ENCODE data around the gene IDUA.

IDUA gene

DNA sequence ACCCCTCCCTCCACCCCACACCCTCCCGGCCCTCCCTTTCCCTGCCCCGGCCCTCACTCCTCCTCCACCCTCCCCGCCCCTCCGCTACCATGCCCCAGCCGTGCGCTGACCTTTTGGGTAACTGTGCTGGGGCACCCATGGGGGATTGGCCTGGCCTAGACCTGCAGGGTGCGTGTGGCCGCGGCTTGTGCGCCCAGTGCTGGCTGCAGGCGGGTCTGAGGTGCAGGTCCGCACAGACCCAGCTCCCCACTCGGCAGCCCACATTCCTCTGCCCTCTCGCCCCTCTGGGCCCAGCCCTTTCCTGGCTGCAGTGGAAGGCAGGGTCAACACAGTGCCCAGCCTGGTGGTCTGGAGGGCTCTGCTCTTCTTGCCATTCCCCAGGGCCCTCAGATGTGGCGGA, 49.3 kb downstream of the IDUA start:
- Histone ChIP-seq H3K27ac (ENCODE audit: low read depth, low read length) (no peak overlapping the region), H3K36me3 (ENCODE audit: control insufficient read depth, insufficient read depth, low read length) (no peaks in the 10 kb centered on the region), H3K4me3 (ENCODE audit: low read length) (no peak overlapping the region), H3K27me3 (ENCODE audit: control insufficient read depth, insufficient read depth, low read length) (peaks cover 8% of the 10 kb centered on the region), H3K4me1 (ENCODE audit: control insufficient read depth, insufficient read depth, low read length) (no peaks in the 10 kb centered on the region), H3K9ac (ENCODE audit: low read length) (no peak overlapping the region)

DNA sequence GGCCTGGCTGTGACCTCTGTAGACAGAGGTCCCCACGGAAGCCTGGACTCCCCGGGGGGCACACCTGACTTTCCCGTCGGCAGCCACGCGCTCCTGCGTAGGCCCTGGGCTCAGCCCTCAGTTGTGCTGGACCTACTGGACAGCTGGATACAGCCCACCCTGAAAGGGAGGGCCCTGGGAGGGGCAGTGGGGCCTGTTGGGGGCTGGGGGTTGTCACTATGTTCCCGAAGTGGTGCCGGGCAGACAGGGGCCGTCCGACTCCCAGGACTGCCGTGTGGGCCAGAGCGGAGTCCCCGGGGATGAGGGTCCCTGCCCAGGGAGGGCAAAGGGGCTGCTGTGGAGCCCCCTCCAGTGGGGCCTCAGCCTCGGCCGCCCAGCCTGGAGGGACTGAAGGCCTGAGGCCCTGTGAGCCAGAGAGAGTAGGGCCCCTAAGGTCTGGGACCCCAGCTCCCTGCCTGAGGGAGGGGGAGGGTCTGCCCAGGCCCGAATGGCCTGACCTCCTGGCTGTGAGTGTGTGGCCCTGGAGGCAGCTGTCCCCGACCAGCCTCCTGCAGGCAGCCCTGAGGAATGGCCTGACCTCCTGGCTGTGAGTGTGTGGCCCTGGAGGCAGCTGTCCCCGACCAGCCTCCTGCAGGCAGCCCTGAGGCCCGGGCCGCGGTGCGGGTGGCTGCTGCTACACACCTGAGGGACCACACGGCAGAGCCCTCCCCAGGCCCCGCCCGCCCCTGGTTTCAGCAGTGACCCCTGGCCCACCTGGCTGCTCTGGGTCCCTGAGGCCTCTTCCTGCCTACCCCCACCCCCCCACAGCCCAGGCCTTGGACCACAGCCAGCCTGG, 50.3 kb downstream of the IDUA start:
- H3K4me1 ChIP-seq (ENCODE audit: control insufficient read depth, insufficient read depth, low read length), result peaks cover 4% of the 10 kb centered on the region

DNA sequence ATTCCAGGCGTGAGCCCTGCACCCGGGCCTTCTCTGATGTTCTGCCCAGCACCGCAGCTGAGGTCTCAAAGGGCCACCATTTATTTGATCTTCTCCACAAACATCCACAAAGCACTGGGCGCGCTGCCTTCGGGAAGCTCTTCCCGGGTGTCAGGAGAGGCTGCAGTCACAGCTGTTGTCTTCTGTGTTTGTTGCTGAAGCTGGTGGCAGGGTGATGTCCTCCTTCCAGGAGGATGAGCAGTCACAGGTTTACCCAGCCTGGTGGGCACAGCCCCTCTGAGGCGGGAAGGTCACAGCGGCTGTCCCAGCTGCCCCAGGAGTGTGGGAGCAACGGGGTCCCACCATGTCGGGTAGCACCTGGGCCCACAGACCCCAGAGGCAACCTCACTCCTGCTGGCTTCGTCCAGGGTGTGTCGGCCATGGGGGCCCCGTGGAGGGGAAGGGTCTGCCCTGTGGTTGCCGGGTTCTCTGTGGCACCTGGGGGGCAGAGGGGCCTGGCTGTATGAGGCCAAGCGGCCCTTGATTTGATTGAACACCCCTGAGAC, 52.2 kb downstream of the IDUA start:
- Histone ChIP-seq H3K27me3 (ENCODE audit: control insufficient read depth, insufficient read depth, low read length) (peaks cover 16% of the 10 kb centered on the region), H3K9ac (ENCODE audit: low read length) (no peak overlapping the region), H3K4me1 (ENCODE audit: control insufficient read depth, insufficient read depth, low read length) (peaks cover 9% of the 10 kb centered on the region), H3K27ac (ENCODE audit: low read depth, low read length) (no peak overlapping the region), H3K4me3 (ENCODE audit: low read length) (no peak overlapping the region), H3K36me3 (ENCODE audit: control insufficient read depth, insufficient read depth, low read length) (no peaks in the 10 kb centered on the region)

More for the DNA sequence above, 50.3 kb downstream of the IDUA start:
- no peaks in the 10 kb centered on the region for H3K36me3 ChIP-seq (ENCODE audit: control insufficient read depth, insufficient read depth, low read length)
- no peak overlapping the region for H3K27ac ChIP-seq (ENCODE audit: low read depth, low read length)
- no peak overlapping the region for H3K9ac ChIP-seq (ENCODE audit: low read length)
- H3K27me3 ChIP-seq (ENCODE audit: control insufficient read depth, insufficient read depth, low read length), result peaks cover 16% of the 10 kb centered on the region
- no peak overlapping the region for H3K4me3 ChIP-seq (ENCODE audit: low read length)

DNA sequence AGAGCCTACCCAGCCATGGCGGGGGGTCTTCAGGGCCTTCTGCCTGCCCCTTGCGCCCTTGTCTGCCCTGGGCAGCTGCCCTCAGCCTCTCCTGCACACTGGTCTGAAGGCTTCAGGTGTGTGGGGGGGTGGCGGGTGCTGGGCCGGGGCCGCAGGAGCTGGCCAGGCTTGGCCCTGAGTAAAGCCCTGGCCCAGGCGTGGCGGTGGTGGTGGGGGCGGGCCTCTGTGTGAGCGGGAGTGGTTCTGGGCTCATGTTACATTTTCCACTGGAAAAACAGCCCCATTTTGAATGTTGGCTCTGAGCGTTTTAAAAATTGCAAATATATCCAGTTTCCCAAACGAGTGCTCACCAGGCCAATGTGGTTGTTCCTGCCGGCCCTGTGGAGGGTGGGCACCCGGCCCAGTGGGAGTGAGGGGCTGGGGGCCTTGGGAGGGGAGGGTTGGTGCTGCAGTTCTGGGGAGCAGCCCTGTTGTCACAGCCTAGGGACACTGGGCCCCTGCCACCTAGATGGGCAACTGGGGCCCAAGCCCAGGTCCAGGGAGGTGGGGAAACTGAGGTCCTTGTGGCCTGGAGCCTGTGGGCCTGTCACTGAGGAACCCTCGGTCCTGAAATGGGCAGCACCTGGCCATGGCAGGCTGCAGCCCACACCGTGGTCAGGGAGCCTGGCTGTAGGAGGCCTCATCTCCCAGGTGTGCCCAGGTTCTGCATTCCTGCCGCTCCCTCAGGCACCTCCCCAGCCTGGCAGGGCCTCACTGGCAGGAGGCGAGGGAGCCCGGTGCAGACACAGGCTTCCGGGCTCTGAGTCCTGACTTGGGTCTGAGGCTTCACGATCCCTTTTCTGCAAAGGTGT, 52.9 kb downstream of the IDUA start:
- H3K9ac ChIP-seq (ENCODE audit: low read length), result no peak overlapping the region
- H3K4me1 ChIP-seq (ENCODE audit: control insufficient read depth, insufficient read depth, low read length), result peaks cover 12% of the 10 kb centered on the region
- H3K36me3 ChIP-seq (ENCODE audit: control insufficient read depth, insufficient read depth, low read length), result no peaks in the 10 kb centered on the region
- H3K27ac ChIP-seq (ENCODE audit: low read depth, low read length), result no peak overlapping the region
- H3K27me3 ChIP-seq (ENCODE audit: control insufficient read depth, insufficient read depth, low read length), result peaks cover 20% of the 10 kb centered on the region
- no peak overlapping the region for H3K4me3 ChIP-seq (ENCODE audit: low read length)

DNA sequence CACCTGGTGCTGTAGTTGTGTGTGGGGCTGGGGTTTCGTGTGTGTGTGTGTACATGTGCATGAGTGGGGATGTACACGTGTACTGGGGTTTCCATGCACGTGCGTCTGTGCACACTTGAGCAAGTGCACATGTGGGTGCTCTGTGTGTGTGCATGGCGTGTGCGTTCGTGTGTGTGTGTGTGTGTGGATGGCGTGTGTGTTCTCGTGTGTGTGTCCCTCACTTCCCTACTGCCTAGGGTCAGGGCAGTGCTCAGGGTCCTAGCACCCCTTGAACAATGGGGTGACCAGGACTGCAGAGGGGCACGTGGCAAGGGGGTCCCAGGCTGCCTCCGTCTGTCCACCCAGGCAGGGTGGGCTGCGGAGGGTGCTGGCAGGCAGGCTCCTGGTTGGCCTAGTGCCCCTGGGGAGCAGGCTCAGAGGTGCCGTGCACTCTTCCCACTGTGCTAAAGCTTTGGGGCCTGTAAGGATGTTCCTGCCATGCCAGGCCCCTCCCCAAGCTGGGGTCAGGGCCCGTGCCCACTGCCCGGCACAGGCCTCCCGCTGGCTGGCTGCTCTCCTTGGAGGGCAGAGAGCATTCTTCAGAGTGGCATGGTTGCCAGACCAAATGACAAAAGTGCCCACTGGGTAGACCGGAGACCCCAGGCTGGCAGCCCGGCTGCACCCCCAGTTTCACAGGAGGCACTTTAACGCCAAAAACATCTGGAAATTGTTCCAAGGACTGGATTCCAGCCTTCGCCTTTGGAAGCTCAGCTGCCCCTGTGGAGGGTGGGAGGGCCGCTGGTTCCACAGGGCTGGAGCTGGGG, 53.7 kb downstream of the IDUA start:
- H3K27me3 ChIP-seq (ENCODE audit: control insufficient read depth, insufficient read depth, low read length), result peaks cover 27% of the 10 kb centered on the region
- no peak overlapping the region for H3K27ac ChIP-seq (ENCODE audit: low read depth, low read length)
- no peak overlapping the region for H3K9ac ChIP-seq (ENCODE audit: low read length)
- H3K4me3 ChIP-seq (ENCODE audit: low read length), result no peak overlapping the region
- H3K36me3 ChIP-seq (ENCODE audit: control insufficient read depth, insufficient read depth, low read length), result no peaks in the 10 kb centered on the region
- H3K4me1 ChIP-seq (ENCODE audit: control insufficient read depth, insufficient read depth, low read length), result peaks cover 12% of the 10 kb centered on the region

DNA sequence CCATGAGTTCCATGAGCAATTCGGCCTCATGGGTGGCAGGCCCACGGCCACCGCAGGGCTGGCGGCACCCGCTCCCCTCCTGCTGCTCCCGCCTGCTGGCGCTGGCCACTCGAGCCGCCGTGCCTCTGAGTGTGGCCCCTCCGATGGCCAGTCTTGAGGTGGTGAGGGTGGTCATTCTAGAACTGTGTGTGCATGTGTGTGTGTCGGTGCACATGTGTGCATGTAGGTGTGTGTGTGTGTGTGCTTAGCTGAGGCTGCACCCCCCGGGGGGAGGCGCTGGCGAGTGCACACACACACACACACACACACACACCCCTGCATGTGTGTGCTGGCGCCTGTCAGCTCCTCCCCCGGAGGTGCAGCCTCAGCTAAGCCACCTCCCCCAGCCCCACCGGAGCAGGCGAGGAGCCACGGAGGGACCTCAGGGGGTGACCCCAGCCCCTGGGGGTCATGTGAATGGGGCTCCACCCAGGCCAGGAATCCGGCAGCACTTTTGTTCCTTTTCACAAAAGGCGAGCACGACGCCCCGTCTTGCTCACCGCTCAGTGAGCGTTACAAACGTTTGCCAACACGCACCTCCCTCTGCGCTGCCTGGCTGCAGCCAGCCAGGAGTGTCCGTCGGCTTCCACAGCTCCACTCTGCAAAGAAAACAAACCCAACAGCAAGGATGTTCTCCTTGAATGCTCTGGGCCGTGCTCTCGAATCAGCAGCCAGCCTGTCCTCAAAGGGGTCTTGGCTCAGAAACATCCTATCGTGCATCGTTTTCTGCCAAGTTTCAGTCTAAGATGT, 54.5 kb downstream of the IDUA start:
- peak overlapping the region; percentile 24 for H3K4me3 ChIP-seq (ENCODE audit: low read length)
- H3K4me1 ChIP-seq (ENCODE audit: control insufficient read depth, insufficient read depth, low read length), result peaks cover 12% of the 10 kb centered on the region
- no peaks in the 10 kb centered on the region for H3K36me3 ChIP-seq (ENCODE audit: control insufficient read depth, insufficient read depth, low read length)
- no peak overlapping the region for H3K9ac ChIP-seq (ENCODE audit: low read length)
- peaks cover 27% of the 10 kb centered on the region for H3K27me3 ChIP-seq (ENCODE audit: control insufficient read depth, insufficient read depth, low read length)
- H3K27ac ChIP-seq (ENCODE audit: low read depth, low read length), result no peak overlapping the region

DNA sequence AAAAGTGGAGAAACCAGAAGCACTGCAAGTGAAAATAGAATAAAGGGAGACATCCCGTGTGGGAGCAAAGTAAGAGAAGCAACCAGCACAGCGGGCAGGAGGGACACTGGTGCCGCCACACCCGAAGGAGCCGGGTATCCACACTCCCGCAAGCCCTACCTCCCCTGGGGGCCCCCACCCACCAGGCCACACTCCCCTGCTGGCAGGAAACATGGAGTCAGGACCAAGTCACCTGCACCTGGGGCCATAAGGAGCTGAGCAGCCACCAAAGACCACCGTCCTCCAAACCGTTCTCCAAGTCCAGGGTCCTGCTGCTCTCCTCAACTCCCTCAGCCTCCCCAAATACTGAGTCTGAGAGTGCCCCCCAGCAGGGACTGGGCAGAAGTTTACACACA, 55.1 kb downstream of the IDUA start:
- peaks cover 13% of the 10 kb centered on the region for H3K4me1 ChIP-seq (ENCODE audit: control insufficient read depth, insufficient read depth, low read length)
- no peaks in the 10 kb centered on the region for H3K36me3 ChIP-seq (ENCODE audit: control insufficient read depth, insufficient read depth, low read length)
- H3K27me3 ChIP-seq (ENCODE audit: control insufficient read depth, insufficient read depth, low read length), result peaks cover 27% of the 10 kb centered on the region
- no peak overlapping the region for H3K27ac ChIP-seq (ENCODE audit: low read depth, low read length)
- H3K9ac ChIP-seq (ENCODE audit: low read length), result no peak overlapping the region
- peak overlapping the region; percentile 24 for H3K4me3 ChIP-seq (ENCODE audit: low read length)

DNA sequence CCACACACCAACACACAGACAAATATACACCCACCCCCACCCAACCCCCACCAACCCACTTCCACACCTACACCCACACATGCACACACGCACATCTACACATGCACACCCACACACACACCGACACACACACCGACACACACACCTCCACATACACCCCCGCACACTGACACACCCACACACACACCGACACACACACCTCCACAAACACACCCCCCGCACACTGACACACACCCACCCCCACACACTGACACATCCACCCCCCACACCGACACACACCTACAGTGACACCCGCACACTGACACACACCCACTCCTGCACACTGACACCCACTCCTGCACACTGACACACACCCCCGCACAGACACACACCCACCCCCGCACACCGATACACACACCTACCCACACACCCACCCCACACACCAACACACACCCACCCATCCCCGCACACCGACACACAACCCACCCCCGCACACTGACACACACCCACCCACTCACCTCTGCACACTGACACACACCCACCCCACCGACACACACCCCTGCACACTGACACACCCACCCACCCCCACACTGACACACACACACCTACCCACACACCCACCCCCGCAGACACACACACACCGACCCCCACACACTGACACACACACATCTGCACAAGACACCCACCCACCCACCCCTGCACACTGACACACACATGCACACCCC, 55.7 kb downstream of the IDUA start:
- Histone ChIP-seq H3K27ac (ENCODE audit: low read depth, low read length) (no peak overlapping the region), H3K4me3 (ENCODE audit: low read length) (no peak overlapping the region), H3K4me1 (ENCODE audit: control insufficient read depth, insufficient read depth, low read length) (peaks cover 15% of the 10 kb centered on the region), H3K36me3 (ENCODE audit: control insufficient read depth, insufficient read depth, low read length) (no peaks in the 10 kb centered on the region), H3K27me3 (ENCODE audit: control insufficient read depth, insufficient read depth, low read length) (peaks cover 27% of the 10 kb centered on the region), H3K9ac (ENCODE audit: low read length) (no peak overlapping the region)

DNA sequence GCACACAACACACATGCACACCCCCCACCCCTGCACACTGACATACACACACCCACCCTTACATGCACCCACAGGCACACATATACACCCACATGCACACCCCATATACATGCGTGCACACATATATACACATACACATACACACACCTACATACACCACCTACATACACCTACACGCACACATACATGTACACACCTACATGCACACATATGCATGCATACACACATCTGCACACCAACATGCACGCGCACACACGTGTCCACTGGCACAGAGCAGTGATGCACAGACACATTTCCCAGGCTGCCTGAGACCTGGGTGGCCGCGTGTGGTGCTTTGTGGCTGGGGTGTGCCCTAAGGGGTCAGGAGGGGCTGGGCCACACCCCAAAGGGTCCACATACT, 56.3 kb downstream of the IDUA start:
- H3K4me1 ChIP-seq (ENCODE audit: control insufficient read depth, insufficient read depth, low read length), result peaks cover 15% of the 10 kb centered on the region
- H3K36me3 ChIP-seq (ENCODE audit: control insufficient read depth, insufficient read depth, low read length), result no peaks in the 10 kb centered on the region
- no peak overlapping the region for H3K27ac ChIP-seq (ENCODE audit: low read depth, low read length)
- peaks cover 27% of the 10 kb centered on the region for H3K27me3 ChIP-seq (ENCODE audit: control insufficient read depth, insufficient read depth, low read length)
- no peak overlapping the region for H3K4me3 ChIP-seq (ENCODE audit: low read length)
- no peak overlapping the region for H3K9ac ChIP-seq (ENCODE audit: low read length)

DNA sequence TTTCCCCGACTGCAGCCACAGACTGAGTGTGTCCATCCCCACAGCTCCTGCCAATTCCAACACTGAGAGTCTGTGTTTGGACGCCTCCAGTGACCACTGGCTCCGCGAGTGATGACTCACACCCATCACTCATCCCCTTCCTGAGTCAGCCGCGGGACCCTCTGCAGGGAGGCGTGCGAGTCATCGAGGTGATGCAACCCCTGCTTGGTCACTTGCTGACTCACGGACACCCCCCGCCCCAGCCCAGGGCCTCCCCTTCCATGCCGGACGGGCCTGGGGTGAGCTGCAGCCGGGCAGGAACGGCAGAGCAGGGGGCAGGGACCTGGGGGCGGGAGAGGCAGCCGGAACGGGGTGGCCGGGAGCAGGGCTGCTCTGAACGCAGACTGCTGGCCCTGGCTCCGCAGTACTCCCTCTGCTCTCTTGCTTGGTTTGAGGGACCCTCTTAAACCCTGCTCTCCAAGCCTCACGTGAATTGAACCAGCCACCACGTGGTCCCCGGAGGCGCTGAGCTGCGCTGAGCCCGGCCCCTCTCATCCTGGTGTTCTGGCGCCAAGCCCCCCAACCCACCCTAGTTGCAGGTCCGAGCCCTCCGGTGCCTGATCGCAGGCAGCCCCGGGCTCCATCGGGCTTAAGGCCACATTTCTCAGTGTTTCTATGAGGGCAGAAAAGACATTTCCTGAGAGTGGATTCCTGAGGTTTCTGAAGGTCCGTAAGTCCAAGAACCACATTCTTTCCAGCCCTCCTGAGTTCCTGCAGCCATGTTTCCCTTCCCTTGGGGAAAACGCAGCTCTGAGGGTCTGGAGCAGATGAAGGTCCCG, 57.0 kb downstream of the IDUA start:
- no peak overlapping the region for H3K4me3 ChIP-seq (ENCODE audit: low read length)
- H3K4me1 ChIP-seq (ENCODE audit: control insufficient read depth, insufficient read depth, low read length), result peaks cover 15% of the 10 kb centered on the region
- no peaks in the 10 kb centered on the region for H3K36me3 ChIP-seq (ENCODE audit: control insufficient read depth, insufficient read depth, low read length)
- H3K27ac ChIP-seq (ENCODE audit: low read depth, low read length), result no peak overlapping the region
- no peak overlapping the region for H3K9ac ChIP-seq (ENCODE audit: low read length)
- peaks cover 27% of the 10 kb centered on the region for H3K27me3 ChIP-seq (ENCODE audit: control insufficient read depth, insufficient read depth, low read length)

All from rectal smooth muscle tissue (tissue), 1 donor.